ENCODE results near the gene FGFR1OP2.
A peak's percentile ranks its signal among the peaks of the same experiment; 100 is the strongest.

The FGFR1OP2 gene

DNA sequence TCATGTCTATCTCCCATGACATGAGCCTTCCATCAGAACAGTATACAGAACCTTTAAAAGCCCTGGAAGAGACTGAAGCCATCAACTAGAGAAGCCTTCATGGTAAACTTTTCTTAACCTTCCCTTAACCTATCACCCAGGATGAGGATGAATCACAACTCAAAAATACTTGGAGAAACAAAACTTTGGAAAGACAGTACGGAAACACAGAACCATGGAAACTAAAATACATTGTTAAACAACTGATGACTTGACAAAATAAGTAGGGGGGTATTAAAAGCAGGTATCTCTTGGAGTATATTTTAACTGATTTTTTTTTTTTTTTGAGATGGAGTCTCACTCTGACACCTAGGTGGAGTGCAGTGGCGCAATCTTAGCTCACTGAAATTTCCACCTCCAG is 67.2 kb downstream of the FGFR1OP2 start:
- no peak for DNase-seq

- no peak for DNase-seq
Measured at GRCh38 chr12:27006797-27007467, 68.7 kb downstream of the FGFR1OP2 start.

- no peak for DNase-seq
Measured at GRCh38 chr12:27008081-27008480, 69.8 kb downstream of the FGFR1OP2 start.

GRCh38 chr12:27009881-27010301 is 71.6 kb downstream of the FGFR1OP2 start:
- no peak for DNase-seq

DNA sequence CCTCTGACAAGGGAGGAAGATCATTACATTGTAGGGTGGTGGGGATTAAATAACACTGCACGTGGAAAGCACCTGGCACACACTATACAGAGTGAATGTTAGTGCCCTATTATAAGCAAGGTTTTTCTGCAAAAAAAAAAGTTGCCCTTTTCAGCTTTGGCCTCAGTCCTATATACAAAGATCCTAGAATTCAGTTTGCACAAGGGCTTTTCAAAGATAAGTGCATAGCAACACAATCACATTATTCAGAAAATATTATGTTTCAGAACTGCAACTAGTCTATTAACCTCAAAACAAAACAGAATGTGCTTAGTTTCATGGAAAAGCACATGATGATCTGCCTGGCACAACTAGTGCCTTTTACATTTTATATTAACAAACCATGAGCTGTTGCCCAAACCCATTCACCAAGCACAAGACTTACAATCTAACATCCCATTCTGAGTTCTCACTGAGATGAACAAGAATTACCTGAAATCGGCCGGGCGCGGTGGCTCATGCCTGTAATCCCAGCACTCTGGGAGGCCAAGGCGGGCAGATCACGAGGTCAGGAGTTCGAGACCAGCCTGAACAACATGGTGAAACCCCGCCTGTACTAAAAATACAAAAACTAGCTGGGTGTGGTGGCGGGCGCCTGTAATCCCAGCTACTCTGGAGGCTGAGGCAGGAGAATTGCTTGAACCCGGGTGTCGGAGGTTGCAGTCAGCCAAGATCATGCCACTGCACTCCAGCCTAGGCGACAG is 74.1 kb downstream of the FGFR1OP2 start:
- DNase-seq = no peak

- no peak for DNase-seq
Measured at GRCh38 chr12:27012982-27013255, 74.6 kb downstream of the FGFR1OP2 start.

GRCh38 chr12:27013611-27014084 is 75.4 kb downstream of the FGFR1OP2 start:
- no peak for DNase-seq

GRCh38 chr12:27014085-27014858 is 76.0 kb downstream of the FGFR1OP2 start, which contains the start of gene TM7SF3:
TM7SF3 (minus strand) TSS chr12:27014384; CDS start chr12:27014168, 216 bp downstream.
- peak; percentile 84 for DNase-seq

DNA sequence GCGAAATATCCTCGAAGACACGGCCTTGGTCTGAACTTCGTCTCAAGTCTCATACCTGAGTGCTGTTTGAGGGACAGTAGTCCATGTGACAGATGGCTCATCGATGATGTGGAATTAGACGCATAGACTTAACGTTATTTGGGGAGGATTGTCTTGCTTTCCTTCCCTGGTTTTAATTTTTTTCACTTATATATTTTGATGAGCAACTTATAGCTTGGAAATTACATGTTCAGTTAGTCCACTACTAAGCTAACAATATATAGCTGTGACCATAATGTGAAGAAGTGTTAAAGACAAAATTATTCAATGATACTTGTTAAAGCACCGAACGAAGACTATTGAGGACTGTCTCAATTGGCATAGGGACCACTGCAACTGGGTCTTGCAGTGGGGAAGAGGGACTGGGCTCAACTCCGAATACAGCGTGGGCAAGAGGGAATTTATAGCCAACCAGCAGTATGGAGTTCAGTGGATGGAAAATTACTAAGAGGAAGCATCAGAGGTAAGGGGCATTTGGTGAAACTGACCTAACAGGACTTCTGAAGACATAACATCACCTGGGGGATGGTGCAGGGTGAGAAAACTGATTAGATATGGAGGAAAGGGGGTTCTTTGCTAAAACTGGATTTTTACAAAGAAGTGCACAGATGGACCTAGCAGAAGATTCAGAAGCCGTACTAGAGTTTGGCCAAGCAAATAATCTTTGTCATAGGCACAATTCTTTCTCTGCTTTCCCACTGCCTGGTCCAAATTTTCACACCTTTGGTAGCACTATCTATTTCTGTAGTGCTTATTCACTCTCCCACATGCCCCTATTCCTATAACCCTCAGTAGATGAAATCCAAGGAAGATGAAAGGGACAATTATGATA is 76.8 kb downstream of the FGFR1OP2 start:
- no peak for DNase-seq

- peak; percentile 10 for DNase-seq
Measured at GRCh38 chr12:27015730-27016076, 77.4 kb downstream of the FGFR1OP2 start.
